ENCODE data around the gene TSSK6.

- TF ChIP-seq EZH2 (IDR thresholded peaks at IDR 0.05; ENCODE audit: low read depth, unreplicated experiment), result no peak
- no peak for TF ChIP-seq CTCF (conservative IDR thresholded peaks at IDR 0.05; ENCODE audit: low read depth in 2 of 2)
- TF ChIP-seq REST (IDR thresholded peaks at IDR 0.05; ENCODE audit: unreplicated experiment), result no peak
- no peak for TF ChIP-seq POLR2AphosphoS5 (IDR thresholded peaks at IDR 0.05; ENCODE audit: low read depth)
- no peak for TF ChIP-seq ZNF114 (CRISPR knock-in tag; IDR thresholded peaks at IDR 0.05)
- no peak for TF ChIP-seq CREB1 (CRISPR knock-in tag; IDR thresholded peaks at IDR 0.05; ENCODE audit: low read depth)
- no peak for TF ChIP-seq EZH2phosphoT487 (IDR thresholded peaks at IDR 0.05; ENCODE audit: unreplicated experiment)
- TF ChIP-seq JUNB (IDR thresholded peaks at IDR 0.05; ENCODE audit: unreplicated experiment), result no peak
These were observed 37.5 kb downstream of the TSSK6 start for GRCh38 chr19:19477705-19478383.

Measured in GM23338 (cell line).